Measurements from ENCODE around the gene KIAA0232.

KIAA0232 gene

GRCh38 chr4:6852582-6852981 lies 70.1 kb downstream of the KIAA0232 start:
- TF ChIP-seq L3MBTL2 (conservative IDR thresholded peaks at IDR 0.05) (no peak), TARDBP (IDR thresholded peaks at IDR 0.05) (no peak)
- ChIA-PET POLR2A (interaction anchor here (0.7 kb wide), 1 partner anchor 136 kb away, joined by 3 read pairs; no protein-coding TSS in a partner anchor), CTCF (no interaction called here)
- no peak for DNase-seq (ENCODE audit: extremely low spot score)

- CTCF ChIA-PET = interaction anchor here (1.3 kb wide), 1 partner anchor 19 kb away, joined by 4 read pairs; no protein-coding TSS in a partner anchor
These were observed 71.7 kb downstream of the KIAA0232 start for GRCh38 chr4:6854098-6854744.

GRCh38 chr4:6855692-6856297 lies 73.3 kb downstream of the KIAA0232 start:
- no peak for TF ChIP-seq L3MBTL2 (conservative IDR thresholded peaks at IDR 0.05)
- no peak for TF ChIP-seq ELF4 (IDR thresholded peaks at IDR 0.05)
- no peak for TF ChIP-seq NFRKB (IDR thresholded peaks at IDR 0.05)
- no peak for TF ChIP-seq BHLHE40 (IDR thresholded peaks at IDR 0.05; ENCODE audit: borderline replicate concordance)
- no peak for TF ChIP-seq HDGF (IDR thresholded peaks at IDR 0.05; ENCODE audit: borderline replicate concordance)
- TF ChIP-seq SUZ12 (IDR thresholded peaks at IDR 0.05) = no peak
- TF ChIP-seq LEF1 (IDR thresholded peaks at IDR 0.05; ENCODE audit: borderline replicate concordance) = no peak
- TF ChIP-seq FOXM1 (IDR thresholded peaks at IDR 0.05; ENCODE audit: borderline replicate concordance) = no peak
- no peak for TF ChIP-seq ZNF384 (IDR thresholded peaks at IDR 0.05)
- TF ChIP-seq PKNOX1 (IDR thresholded peaks at IDR 0.05) = no peak
- TF ChIP-seq SP1 (IDR thresholded peaks at IDR 0.05) = no peak
- no peak for TF ChIP-seq TARDBP (IDR thresholded peaks at IDR 0.05)
- TF ChIP-seq FOXA1 (IDR thresholded peaks at IDR 0.05) = no peak
- TF ChIP-seq ARNT (IDR thresholded peaks at IDR 0.05) = no peak
- no peak for TF ChIP-seq CTBP1 (IDR thresholded peaks at IDR 0.05; ENCODE audit: borderline replicate concordance)
- TF ChIP-seq FOXK2 (IDR thresholded peaks at IDR 0.05) = no peak
- ChIA-PET POLR2A (no interaction called here), CTCF (interaction anchor here (0.6 kb wide), 1 partner anchor 844 kb away, joined by 3 read pairs; no protein-coding TSS in a partner anchor)
- no peak for DNase-seq (ENCODE audit: extremely low spot score)

More at GRCh38 chr4:6854098-6854744, 71.7 kb downstream of the KIAA0232 start:
- POLR2A ChIA-PET = interaction anchor here (0.6 kb wide), 1 partner anchor 11 kb away, joined by 3 read pairs; no protein-coding TSS in a partner anchor
- no peak for TF ChIP-seq CTBP1 (IDR thresholded peaks at IDR 0.05; ENCODE audit: borderline replicate concordance)
- no peak for TF ChIP-seq ZNF384 (IDR thresholded peaks at IDR 0.05)
- TF ChIP-seq BHLHE40 (IDR thresholded peaks at IDR 0.05; ENCODE audit: borderline replicate concordance) = no peak
- no peak for TF ChIP-seq SP1 (IDR thresholded peaks at IDR 0.05)
- TF ChIP-seq ARNT (IDR thresholded peaks at IDR 0.05) = no peak
- DNase-seq (ENCODE audit: extremely low spot score) = no peak

GRCh38 chr4:6856391-6856790 lies 73.9 kb downstream of the KIAA0232 start:
- TF ChIP-seq SP1 (IDR thresholded peaks at IDR 0.05) (no peak), FOXK2 (IDR thresholded peaks at IDR 0.05) (no peak), NFRKB (IDR thresholded peaks at IDR 0.05) (no peak), PKNOX1 (IDR thresholded peaks at IDR 0.05) (no peak), HDGF (IDR thresholded peaks at IDR 0.05; ENCODE audit: borderline replicate concordance) (no peak), L3MBTL2 (conservative IDR thresholded peaks at IDR 0.05) (no peak), FOXA1 (IDR thresholded peaks at IDR 0.05) (no peak), ELF4 (IDR thresholded peaks at IDR 0.05) (no peak), SUZ12 (IDR thresholded peaks at IDR 0.05) (no peak), TARDBP (IDR thresholded peaks at IDR 0.05) (no peak), ARNT (IDR thresholded peaks at IDR 0.05) (no peak), ZNF384 (IDR thresholded peaks at IDR 0.05) (no peak), BHLHE40 (IDR thresholded peaks at IDR 0.05; ENCODE audit: borderline replicate concordance) (no peak), FOXM1 (IDR thresholded peaks at IDR 0.05; ENCODE audit: borderline replicate concordance) (no peak)
- ChIA-PET POLR2A (no interaction called here), CTCF (interaction anchor here (0.6 kb wide), 1 partner anchor 29 kb away, joined by 3 read pairs; no protein-coding TSS in a partner anchor)
- DNase-seq (ENCODE audit: extremely low spot score) = no peak

- DNase-seq (ENCODE audit: extremely low spot score) = no peak
- CTCF ChIA-PET = interaction anchor here (0.6 to 0.8 kb wide), 2 partner anchors 16 to 28 kb away, joined by 3 read pairs; no protein-coding TSS in a partner anchor
- POLR2A ChIA-PET = interaction anchor here (1.0 kb wide), 1 partner anchor 52 kb away, joined by 3 read pairs; the partner anchor contains the start of gene TBC1D14
- TF ChIP-seq FOXA1 (IDR thresholded peaks at IDR 0.05) (no peak), LEF1 (IDR thresholded peaks at IDR 0.05; ENCODE audit: borderline replicate concordance) (no peak), NFRKB (IDR thresholded peaks at IDR 0.05) (no peak), PKNOX1 (IDR thresholded peaks at IDR 0.05) (no peak), ARNT (IDR thresholded peaks at IDR 0.05) (no peak), SP1 (IDR thresholded peaks at IDR 0.05) (no peak), ZNF384 (IDR thresholded peaks at IDR 0.05) (no peak), BHLHE40 (IDR thresholded peaks at IDR 0.05; ENCODE audit: borderline replicate concordance) (no peak), ELF4 (IDR thresholded peaks at IDR 0.05) (no peak), FOXK2 (IDR thresholded peaks at IDR 0.05) (no peak), FOXM1 (IDR thresholded peaks at IDR 0.05; ENCODE audit: borderline replicate concordance) (no peak), HDGF (IDR thresholded peaks at IDR 0.05; ENCODE audit: borderline replicate concordance) (no peak), L3MBTL2 (conservative IDR thresholded peaks at IDR 0.05) (no peak)
These were observed 74.7 kb downstream of the KIAA0232 start for GRCh38 chr4:6857009-6857882.

All from HEK293T (cell line).